NCI-H748 (cell line): ENCODE data around the gene GDI2.

Source experiments
- DNase-seq: peaks from one replicate; lab custom pipeline; 2025; ENCODE audit not compliant: unreplicated experiment; lab: John Stamatoyannopoulos, UW

The GDI2 gene

DNA sequence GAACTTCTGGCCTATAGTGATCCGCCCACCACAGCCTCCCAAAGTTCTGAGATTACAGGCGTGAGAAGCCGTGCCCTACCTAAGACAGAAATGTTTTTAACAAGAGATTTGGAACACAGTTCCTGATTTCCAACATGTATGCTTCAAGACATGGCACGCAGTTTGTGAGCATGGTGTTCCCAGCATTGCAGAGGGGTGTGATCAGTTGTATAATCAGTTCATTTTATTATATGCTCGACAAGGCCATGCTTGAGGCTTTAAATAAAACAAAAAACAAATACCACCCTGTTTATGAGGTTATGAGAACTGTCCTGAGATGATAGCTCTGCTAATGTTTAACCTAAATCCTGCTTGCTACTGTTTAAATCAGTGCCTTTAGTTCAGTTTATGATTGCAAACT is 68.4 kb downstream of the GDI2 start:
- no peak for DNase-seq

DNA sequence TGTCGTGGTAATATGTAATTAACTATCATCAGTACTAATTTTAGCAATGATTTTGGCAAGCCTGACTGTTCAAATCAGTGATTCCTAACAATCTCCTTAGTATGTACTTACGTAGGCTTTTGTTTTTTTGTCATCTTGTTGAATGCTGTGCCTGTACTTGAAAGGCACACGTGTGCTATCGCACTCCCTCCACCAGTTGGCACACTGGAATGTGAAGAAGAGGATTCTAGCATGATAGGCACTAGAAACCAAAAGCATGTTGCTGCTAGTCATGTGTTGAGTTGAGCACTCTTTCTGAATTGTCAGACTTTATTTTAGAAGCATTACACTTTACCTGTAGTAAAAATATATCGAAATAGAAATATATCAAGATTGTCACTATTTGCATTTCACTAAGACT is 69.5 kb downstream of the GDI2 start:
- no peak for DNase-seq

DNA sequence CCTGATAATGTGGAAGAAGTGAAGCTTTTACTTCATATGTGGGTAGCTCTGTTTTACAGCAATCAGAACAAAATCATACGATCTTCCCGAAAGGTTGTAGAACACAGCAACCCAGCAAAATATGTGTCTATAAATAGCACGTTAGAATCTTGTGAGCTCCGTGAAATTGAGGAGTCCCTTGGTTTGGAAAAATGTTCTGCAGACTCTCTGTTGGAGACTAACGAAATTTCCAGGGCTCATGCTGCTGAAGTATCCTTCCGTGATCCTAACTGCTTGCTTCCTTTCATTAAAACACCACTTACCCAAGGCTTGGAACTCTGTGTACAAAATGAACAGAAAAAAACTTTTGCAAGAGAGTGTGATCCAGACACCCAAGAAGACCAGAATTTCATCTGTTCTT is 71.1 kb downstream of the GDI2 start:
- DNase-seq: no peak

DNA sequence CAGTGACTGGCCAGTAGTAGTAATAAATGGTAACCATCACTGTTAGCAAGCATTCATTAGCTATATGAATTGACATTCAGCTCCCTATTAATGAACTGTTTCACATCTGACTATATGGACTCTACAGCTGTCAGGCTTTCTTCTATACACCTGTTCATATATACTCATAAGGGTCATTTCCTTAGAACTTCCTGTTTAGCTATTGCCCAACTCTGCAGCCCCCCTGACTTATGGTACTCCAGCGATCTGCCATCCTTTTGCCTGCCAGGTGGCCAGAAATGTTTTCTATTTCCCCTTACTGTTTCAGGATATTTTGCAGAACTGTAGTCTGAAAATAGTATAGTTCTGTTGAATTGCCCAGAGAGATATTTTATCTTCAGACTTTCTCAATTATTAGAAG is 72.0 kb downstream of the GDI2 start:
- no peak for DNase-seq

DNA sequence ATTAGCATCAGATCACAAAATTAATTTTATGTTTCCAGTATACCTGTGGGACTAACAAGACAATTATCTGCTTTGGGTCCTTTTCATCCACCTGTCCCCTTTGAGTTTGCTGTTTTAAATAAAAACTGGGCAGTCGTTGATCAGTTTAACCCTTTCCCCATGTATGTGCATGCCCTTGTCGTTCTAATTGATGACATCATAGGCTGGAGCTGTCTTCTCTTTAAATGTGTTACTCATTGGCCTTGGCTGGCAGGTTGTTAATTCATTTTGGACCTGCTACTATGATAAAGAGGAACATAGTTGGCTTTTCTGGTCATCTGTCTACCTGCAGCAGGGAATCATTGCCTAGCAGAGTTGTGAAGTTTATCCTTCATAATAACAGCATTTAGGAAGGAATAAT is 74.8 kb downstream of the GDI2 start:
- no peak for DNase-seq

DNA sequence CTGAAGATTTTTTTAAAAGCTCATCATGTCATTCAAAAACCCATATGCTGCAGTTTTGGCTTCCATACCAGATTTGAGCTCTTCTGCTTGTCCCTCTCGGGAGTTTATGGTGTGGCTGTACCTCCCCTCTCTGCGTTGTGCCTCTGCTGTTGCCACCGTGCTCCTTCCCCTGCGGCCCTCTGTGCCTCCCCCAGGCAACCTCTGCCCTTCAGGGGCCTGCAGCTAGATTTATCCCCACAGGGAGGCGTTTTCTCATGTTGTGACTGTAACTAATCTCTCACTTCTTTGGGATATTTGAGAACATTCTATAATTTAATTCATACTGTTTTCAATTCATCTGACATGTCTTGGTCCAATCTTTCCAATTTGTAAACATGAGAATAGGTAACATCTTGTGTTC is 75.9 kb downstream of the GDI2 start:
- DNase-seq: no peak

DNA sequence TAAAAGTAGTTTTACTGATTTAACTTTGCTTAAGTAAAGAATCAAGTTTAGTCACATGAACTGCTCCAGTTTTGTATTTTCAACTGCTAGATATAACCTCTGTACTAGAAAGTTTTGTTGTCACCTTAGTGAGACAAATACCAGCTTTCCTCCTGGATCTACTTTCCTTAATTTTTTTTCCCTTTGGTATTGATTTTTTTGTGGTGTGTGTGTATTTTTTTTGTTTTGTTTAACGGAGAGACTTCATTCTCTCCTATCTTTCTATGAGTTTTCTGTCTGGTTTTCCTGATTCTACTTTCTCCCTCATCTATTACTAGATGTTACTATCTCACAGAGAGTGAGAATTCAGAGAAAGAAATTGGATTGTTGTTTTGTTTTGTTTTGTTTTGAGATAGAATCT is 76.6 kb downstream of the GDI2 start:
- DNase-seq: no peak

DNA sequence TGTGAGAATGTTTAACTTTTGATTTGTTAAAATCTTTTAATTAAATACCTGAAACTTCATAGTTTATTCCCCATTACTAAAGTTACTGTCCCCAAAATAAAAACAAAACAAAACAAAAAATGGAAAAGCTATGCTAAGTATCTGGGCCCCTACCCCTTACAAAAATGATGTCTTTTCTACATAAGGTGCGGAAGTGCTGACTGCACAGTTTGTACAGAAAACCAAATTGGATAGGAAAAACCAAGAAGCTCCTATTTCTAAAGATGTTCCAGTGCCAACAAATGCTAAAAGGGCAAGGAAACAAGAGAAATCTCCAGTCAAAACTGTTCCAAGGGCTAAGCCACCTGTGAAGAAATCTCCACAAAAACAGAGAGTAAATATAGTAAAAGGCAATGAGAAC is 78.1 kb downstream of the GDI2 start:
- no peak for DNase-seq

DNA sequence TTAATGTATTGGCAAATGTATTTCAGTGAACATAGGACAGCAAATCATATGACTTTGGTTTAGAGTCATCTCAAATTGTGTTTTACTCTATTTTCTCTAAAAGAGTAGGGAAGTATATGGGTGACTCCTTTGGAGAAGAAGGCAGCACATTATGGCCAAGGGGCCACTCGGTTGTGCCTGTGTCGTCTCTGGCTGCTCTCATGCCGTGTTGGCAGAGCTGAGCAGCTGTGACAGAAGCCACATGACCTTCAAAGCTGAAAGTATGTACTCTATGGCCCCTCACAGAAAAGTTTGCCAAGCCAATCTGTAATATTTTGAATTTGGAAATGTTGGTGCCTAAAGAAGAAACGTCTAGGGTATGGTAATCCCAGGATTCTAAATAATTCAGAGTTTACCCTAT is 81.1 kb downstream of the GDI2 start:
- no peak for DNase-seq

DNA sequence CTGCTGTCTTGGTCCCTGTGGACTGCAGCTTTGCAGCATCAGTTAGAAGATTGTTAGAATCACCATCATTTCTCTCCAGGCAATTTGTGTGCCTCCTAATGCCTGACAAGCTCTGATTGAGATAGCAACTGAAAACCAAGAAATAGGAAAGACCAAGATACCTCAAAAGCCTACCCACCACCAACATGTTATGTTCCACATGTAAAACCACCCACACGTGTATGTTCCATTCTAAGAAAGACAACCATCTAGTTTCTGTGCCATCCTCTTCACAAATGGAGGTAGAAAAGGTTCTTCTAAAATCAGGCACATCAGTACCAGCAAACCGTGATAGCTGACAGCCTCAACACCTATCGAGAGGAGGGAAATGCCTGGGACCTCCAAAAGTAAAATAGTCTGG is 81.7 kb downstream of the GDI2 start:
- DNase-seq: no peak

DNA sequence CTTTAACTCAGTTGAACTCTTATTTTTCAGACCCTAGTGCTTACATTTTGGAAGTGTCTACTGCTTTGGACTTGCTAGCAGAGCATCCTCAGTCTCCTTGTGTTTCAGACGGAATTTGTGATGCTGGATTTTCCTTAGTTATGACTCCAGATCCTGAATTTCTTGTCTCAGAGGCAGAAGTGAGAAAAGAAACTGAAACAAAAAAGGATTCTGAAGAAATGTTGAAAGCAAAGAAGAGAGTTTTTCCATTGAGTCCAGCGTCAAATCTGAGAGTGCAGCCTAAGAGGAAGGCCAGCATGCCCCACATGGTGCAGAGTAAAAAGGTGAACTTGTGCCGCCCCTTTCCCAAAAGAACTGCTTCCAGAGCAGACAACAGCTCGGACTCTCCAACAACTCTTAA is 82.5 kb downstream of the GDI2 start:
- DNase-seq: no peak

DNA sequence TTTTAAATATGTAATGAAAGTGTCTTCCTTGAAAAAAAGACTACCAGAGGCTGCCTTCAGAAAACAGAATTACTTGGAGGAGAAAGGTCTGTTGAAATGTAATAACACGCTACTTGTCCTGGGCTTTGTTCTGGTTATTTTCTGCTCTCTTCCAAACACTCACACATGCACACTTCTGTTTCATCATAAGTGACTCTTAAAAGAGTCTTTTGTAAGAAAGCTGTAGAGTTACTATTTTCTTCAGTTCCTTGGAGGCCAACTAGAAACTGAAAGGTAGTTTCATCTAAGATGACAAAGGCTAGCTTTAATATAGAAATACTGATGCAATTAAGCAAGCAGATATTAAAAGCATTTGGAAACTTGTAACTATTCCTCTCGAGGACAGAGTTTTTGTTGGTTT is 89.5 kb downstream of the GDI2 start:
- no peak for DNase-seq

DNA sequence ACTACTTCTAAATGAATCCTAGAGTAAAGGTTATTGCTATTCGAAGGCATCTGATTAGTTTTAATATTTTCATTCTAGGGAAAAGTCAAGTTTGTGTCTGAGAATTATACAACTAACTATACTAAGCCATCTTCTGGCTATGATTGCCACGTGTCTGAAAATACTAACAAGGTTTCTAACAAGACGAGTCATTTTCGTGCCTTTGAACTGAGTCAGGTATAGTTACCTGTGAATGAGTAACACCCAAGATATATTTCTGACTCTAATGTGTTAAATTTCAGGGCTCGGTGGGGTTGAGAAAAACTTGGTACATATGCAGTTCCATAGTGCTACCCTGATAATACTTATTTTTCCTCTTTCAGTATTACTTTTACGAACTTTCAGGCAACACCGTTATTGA is 93.1 kb downstream of the GDI2 start:
- DNase-seq: no peak

DNA sequence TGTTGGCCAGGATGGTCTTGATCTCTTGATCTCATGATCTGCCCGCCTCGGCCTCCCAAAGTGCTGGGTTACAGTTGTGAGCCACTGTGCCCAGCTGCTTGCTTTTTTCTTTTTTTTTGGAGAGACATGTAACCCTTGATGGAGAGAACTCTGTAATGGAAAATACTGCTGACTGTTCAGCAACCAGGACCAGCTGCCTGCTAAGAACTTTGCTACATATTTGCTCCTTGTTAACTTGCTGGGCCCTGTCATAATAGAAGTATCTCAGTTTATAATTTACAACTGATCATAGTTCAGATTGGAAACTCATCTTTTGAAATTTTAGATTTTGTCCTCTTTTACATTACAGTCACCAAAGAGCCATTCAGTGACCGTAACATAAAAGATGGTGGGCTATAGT is 93.7 kb downstream of the GDI2 start:
- DNase-seq: no peak
